Stimulated activated CD8-positive, alpha-beta memory T cell treated with anti-CD3 and anti-CD28 coated beads, Interleukin-2, amount 100 ng/mL, for 48 hours (primary cell): ENCODE results near the gene P2RY8.
"Not testable (repeated sequence)": the region's sequence is repeated elsewhere in the genome, so short reads cannot be mapped to it uniquely, and the experiment has no call there.

Experiments used
- DNase-seq, 2 donors: peaks; one replicate each; pipeline ENCODE4 v3.0.0-alpha.2; 2020; ENCODE audit warnings: low read depth in 2 of 2

P2RY8 gene

DNA sequence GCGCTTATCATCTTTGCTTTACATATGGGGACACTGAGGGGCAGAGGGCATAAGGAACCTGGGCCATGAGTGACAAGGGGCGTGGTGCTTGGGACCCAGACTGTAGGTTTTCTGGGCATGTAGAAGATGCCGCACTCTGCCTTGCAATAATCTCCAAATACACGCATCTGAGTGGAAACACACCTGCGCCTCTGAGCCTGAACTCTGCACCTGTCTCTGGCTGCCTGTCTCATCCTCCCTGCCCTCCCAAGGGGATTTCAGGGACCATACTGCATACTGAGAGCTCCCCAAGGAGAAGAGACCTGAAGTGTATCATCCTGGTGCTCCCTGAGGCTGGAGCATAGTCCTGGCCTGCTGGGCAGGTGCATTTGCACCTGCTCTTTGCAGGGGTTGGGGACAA is 49.6 kb downstream of the P2RY8 start:
- DNase-seq: no peak

DNA sequence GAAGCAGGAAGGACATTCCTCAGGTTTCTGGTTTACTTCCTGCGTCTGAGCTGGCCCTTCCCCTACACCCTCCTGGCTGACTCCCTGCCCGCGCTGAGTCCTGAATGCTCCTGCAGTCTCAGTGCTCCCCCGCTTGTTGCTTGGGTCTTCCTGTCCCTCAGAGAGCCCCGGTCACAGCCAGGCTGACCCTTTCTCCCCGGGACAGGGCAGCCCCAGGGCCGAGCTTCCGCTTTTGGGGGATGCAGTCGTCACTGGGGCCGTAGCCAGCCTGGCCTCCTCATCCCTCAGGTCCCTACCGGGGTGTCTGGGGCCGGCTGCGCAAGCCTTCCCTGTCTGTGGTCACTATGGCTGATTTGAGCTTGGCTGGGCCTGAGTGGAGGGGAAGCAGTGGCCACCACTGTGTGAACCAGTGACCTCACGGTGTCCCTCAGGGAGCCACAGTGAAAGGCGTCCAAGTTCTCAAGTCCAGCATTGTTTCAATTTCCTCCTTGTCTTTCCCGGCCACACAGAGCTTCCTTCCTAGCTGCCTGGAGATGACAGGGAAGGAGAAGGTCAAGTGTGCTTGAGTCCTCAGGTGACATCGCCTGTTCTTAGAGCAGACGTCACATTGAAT is 50.1 kb downstream of the P2RY8 start:
- DNase-seq: no peak

DNA sequence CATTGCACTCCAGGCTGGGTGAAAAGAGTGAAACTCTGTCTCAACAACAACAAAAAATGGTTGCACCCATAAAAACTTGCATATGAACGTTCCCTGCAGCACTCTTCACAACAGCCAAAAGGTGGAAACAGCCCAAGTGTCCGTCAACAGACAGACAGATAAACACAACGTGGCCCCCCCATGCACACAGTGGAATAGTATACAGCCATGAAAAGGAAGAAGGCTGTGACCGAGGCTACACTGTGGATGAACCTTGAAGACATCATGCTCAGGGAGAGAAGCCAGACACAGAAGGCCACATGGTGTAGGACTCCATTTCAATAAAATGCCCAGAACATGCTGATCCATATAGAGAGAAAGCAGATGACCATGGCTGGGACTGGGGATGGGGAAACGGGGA is 50.8 kb downstream of the P2RY8 start:
- no peak for DNase-seq

DNA sequence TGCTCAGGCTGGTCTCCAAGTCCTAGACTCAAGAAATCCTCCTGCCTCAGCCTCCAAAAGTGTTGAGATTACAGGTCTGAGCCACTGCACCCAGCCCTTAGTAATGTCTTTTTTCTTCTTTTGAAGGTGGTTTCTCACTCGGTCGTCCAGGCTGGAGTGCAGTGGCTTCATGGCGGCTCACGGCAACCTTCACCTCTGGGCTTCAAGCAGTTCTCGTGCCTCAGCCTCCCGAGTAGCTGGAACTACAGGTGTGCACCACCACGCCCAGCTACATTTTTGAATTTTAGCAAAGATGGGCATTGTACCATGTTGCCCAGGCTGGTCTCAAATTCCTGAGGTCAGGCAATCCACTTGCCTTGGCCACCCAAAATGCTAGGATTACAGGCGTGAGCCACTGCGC is 52.0 kb downstream of the P2RY8 start:
- no peak for DNase-seq

DNA sequence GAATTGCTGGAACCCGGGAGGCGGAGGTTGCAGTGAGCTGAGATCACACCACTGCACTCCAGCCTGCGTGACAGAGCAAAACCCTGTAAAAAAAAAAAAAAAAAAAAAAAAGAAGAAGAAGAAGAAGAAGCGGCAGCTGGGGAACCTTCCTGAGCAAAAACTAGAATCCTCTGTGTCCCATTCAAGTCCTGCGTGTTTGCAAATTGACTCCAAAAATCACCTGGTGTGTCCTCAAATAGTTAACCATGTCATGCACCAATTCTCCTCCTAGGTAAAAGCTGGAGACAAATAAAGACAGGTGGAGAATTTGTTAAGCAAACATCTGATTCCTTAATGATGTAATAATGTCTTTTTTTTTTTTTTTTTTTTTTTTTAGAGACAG is 52.4 kb downstream of the P2RY8 start:
- DNase-seq: no peak

DNA sequence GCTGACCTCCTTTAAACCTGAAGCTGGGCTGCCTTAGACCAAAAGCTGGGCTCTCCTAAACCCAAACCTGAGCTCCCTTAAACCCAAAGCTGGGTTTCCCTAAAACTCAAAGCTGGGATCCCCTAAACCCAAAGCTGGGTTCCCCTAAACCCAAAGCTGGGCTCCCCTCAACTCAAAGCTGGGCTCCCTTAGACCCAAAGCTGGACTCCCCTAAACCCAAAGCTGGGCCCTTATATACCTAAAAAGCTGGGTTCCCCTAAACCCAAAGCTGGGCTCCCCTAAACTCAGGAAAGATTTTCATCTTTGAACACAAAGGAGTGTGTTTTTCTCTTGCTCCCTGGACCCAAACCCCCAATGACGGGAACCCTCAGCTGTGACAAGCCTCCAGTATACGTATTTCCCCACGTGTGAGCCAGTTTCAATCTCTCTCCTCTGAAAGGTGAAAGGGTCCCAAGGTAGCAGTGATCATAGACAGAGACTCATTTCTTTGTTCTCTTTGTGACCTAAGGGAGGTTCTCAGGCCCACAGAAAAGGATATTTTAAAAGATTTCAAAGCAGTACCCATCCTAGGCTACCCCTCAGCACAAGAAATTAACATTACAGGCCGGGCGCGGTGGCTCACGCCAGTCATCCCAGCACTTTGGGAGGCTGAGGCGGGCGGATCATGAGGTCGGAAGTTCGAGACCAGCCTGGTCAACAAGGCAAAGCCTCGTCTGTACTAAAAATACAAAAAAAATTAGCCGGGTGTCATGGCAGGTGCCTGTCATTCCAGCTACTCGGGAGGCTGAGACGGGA is 52.9 kb downstream of the P2RY8 start:
- DNase-seq: no peak

DNA sequence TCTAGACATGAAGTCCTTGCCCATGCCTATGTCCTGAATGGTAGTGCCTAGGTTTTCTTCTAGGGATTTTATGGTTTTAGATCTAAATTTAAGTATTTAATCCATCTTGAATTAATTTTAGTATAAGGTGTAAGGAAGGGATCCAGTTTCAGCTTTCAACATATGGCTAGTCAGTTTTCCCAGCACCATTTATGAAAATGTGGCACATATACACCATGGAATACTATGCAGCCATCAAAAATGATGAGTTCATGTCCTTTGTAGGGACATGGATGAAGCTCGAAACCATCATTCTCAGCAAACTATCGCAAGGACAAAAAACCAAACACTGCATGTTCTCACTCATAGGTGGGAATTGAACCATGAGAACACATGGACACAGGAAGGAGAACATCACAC is 54.5 kb downstream of the P2RY8 start:
- not testable (repeated sequence) for DNase-seq

DNA sequence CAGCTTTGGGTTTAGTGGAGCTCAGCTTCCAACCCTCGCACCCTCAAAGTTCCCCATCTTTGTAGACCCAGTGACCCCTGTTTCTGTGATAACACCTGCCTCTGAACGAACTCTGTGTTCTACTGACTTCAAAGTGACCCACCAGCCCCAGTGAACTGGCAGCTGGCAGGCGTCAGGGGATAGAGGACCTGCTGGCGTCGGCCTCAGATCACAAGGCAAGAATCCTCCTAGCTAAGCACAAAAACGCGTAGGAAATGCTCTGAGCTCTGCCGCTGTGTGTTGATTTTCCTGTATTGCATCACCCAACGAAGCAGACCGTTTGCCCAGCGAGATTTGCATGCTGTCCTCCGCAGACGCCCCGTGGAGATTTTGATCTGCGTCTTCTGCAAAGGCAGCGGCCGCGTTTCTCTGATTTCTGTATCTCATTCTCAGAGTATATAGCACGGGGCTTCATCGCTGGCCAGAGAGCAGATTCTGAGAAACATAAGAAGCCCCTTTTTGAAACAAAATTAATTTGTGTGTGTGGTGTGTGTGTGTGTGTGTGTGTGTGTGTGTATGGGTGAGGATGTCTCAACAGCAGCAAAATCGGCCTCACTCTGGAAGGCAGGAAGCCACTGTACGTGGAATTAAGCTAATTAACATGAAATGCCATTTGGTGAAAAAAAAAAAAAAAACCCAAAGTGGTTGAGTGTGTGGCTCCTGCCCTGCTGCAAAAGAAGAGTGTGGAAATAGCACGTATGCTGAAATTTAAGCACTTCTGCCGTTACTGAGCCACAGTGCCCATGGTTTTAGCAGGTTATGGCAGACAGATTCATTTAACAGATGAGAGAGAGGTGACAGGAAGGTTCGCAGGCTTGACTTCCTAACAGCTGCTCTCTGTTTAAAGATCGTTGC is 55.1 kb downstream of the P2RY8 start:
- DNase-seq: peak; percentile 49 to 64

DNA sequence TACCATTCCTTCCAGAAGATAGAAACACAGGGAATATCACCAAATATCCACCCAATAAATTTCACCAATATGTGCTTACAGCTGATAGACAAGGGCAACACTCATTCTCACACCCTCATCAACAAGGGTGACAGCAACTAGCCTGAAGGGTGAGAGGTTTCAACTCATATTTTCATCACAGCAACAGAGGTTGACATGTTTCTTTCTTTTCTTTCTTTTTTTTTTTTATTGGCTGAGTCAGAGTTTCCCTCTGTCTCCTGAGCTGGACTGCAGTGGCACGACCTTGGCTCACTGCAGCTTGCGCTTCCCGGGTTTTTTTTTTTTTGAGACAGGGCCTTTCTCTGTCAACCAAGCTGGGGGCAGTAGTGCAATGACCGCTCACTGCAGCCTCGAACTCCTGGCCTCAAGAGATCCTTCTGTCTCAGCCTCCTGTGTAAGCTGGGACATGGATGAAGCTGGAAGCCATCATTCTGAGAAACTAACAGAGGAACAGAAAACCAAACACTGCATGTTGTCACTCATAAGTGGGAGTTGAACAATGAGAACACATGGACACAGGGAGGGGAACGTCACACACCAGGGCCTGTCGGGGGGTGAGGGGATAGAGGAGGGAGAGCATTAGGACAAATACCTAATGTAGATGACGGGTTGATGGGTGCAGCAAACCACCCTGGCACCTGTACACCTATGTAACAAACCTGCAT is 56.8 kb downstream of the P2RY8 start:
- no peak for DNase-seq

DNA sequence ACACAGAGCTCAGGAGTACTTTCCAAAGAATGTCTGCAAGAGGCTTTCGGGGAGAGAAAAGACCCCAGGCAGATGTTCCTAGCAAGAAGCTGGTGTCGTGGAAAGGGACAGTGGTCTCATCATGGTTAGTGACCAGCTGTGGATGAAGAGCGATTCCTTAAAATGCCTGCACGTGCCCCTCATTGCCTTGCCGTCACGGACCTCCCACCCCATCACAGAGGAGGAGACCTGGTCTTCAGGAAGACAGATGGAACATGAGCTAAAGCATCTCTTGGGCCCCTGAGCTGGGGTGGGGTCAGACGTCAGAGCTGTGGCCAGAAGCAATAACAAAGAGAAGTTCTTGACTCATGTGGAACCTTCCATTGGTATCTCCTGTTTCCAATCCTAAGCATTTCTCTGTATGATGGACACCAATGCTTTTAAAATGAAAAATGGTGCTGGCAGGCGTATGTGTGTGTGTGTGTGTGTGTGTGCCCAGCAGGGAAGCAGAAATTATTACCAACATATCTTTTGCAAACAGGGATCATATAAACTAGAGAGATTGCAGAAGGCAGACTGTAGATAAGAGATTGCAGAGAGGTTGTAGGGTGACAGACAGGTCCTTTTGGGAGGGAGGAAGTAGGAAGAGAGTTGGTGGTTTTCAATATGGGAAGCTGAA is 59.1 kb downstream of the P2RY8 start:
- no peak for DNase-seq

DNA sequence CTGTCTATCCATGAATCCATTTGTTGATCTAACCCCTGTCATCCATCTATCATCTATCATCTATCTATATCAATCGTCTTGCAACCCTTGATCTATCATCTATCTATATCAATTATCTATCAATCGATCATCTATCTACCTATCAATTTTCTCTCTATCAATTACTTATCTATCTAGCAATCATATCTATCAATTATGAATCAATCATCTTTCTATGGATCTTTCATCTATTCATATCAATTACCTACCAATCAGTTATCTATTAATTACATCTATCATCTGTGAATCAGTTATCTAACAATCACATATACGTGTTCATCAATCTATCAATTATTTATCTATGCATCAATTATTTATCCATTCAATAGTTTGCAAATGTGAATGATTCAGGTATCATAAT is 59.8 kb downstream of the P2RY8 start:
- no peak for DNase-seq

DNA sequence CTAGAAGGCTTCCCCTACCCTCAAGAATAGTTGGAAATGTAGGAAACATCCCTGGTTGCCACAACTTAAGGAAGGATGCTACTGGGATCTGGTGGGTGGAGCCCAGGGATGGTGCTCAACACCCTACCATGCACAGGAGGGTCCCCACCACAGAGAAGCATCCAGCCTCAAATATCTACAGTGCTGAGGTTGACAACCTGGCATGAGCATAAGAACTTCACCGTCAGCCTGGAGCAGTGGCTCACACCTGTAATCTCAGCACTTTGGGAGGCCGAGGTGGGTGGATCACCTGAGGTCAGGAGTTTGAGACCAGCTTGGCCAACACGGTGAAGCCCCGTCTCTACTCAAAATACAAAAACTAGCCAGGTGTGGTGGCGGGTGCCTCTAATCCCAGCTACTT is 60.3 kb downstream of the P2RY8 start:
- DNase-seq: no peak

DNA sequence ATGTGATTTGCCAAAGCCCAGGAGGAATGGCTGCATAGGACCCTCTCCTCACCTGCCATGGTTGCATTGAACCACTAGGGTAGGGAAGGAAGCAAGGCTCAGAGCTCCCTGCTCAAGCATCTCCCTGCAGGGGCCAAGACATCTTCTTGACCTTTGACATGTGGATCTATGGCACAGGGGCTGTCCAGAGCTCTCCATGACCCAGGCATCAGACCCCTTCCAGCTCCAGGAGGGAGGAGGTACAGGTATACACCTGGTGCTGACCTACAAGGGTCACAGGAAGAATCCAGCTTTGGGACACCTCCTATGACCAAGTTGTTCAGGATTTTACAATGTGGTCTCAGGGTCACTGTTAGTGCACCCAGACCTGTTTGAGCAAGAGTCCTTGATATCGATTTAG is 61.1 kb downstream of the P2RY8 start:
- no peak for DNase-seq

DNA sequence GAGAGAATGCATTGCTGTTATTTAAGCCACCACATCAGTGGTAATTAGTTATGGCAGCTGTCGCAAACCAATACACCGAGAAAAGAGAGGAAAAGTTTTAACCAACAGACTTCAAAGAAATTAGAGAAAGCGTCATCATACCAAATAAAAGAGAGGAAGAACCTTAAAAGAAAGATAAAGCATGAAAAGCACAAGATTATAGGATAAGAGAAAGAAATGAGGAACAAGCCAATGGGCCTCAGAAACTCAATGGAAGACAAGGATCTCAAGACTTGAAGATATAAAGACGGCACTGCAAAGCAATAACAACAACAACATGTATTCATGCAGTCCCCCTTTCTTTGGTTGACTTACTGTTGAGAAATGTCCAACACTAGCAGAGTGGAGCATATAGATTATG is 61.5 kb downstream of the P2RY8 start:
- DNase-seq: no peak

DNA sequence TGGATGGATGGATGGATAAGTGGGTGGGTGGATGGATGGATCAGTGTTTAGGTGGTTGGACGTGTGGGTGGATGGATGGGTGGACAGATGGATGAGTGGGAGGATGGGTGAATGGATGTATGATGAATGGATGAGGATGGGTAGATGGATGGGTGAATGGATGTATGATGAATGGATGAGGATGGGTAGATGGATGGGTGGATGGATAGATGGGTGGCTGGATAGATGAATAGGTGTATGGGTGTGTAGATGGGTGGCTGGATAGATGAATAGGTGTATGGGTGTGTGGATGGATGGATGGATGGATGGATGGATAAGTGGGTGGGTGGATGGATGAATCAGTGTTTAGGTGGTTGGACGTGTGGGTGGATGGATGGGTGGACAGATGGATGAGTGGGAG is 62.4 kb downstream of the P2RY8 start:
- DNase-seq: not testable (repeated sequence)

DNA sequence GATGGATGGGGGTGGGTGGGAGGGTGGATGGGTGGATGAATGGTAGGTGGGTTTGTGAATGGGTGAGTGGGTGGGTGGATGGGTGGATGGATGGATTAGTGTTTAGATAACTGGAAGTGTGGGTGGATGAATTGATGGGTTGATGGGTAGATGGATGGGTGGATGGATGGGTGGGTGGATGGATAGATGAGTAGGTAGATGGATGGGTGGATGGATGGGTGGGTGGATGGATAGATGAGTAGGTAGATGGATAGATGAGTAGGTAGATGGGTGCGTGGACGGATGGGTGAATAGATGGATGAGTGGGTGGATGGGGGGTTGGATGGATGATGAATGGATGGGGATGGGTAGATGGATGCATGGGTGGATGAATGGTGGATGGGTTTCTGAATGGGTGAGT is 64.0 kb downstream of the P2RY8 start:
- no peak for DNase-seq

DNA sequence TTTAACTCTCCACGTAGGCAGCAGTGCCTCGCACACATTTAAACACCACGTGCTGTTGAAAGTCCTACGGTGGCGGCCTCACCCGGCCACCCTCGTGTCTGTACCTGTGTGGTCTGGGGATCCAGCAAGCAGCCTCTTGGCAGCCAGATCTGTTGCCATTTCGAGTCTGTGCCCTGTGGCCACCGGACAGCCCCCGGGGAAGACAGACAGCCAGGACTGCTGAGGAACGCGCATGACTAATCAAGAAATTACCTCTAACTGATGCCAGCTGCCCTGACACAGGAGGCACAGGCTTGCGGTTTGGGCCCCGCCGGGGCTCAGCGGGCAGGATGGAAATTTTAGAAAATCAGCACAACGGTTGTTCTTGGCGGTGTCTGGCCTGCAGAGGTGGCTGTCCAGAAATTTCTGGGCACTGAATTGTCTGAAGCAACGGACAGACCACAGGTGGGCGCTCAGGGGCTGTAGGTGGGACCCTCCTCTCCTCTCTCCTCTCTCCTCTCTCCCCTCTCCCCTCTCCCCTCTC is 68.7 kb downstream of the P2RY8 start:
- peak; percentile 67 to 72 for DNase-seq

DNA sequence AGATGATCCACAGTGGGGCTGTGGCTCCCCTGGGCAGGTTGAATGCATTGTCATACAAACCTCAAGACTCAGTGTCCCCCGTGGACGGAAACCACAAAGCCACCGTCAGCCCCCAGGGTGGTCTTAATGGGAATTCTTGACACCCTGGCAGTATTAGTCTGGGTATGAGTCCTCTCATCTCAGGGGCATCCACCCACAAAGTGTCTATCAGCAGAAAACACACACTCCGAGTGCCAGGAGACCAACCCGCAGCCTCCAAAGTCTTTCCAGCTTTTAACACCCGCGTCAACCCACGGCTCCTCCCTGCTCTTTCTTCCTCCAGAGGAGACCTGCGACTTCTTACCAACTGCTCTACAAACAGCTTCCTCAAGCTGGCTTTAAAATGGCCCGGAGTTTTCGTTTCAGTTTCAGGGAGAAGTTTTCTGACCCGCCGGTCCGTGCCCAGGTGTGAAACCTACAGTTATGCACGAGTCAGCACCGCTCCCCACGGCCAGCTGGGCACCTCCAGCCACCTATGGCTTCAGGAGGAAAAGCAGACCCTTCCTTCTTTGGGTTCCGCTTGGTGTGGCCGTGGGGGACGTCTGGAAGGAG is 69.9 kb downstream of the P2RY8 start:
- DNase-seq: no peak

DNA sequence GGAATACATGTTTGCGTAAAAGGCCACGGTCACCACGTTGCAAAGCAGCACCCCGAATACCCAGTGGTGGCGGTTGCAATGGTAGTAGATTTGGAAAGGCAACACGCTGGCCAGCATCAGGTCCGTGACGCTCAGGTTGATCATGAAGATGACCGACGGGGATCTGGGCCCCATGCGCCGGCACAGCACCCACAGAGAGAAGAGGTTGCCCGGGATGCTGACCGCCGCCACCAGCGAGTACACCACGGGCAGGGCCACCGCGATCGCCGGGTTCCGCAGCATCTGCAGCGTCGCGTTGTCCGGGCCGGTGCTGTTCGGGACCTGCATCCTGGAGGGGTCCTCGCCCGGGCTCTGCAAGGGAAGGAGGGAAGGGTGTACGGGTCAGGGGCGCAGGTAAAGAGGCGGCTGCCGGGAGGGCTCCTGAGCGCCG is 70.7 kb downstream of the P2RY8 start:
- no peak for DNase-seq

DNA sequence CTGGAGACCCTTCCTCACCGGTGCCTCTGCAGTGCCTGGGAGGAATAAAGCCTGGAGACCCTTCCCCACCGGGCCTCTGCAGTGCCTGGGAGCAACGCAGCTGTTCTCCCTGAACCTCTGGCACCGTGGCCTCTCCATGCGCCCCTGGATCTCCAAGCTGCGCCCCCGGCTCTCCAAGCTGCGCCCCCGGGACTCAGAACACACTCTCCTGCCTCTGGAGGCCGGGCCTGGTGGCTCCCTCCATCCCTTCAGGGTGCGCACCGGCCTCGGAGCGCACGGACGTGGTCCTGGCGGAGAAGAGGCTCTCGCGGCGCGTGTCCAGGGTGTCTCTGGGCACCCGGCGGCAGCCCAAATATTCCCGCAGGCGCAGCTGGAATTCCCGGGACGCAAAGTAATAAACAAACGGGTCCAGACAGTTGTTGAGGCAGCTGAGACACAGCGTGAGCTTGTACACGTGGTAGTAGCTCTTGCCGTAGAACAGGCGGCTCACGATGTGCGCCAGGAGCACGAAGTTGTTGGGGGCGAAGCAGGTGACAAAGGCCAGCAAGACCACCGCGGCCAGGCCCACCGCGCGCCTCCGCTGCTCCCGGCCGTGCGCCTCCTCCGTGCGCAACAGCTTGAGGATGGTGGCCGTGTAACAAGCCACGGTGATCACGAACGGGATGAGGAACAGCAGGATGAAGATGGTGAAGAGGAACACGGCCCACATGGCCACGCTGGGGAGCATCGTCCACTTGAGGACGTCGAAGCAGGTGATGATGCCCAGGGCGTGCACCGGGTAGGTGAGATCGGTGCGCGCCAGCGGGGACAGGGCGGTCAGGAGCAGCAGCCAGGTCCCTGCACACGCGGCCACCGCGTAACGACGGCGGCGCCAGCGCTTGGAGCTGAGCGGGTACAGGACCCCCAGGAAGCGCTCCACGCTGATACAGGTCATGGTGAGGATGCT is 71.4 kb downstream of the P2RY8 start:
- DNase-seq: no peak
